HAP-1 (cell line): ENCODE results near the gene GFOD2.

Experiments used
- DNase-seq, 2 experiments: peaks; one replicate each; pipeline ENCODE4 v3.0.0-alpha.2; 2016 to 2020; ENCODE audit warnings: low spot score in 2 of 2
- H3K27me3 ChIP-seq: fragments of 250-450 bp; sonication (Bioruptor Pico); 2 replicates; pipeline ENCODE4 v1.5.1; 2020; ENCODE audit warnings: low read depth, mild to moderate bottlenecking, moderate library complexity
- H3K36me3 ChIP-seq: fragments of 250-450 bp; sonication (Bioruptor Pico); replicated peaks from 2 replicates; pipeline ENCODE4 v1.5.1; 2020; ENCODE audit warnings: mild to moderate bottlenecking
- H3K4me1 ChIP-seq: fragments of 250-450 bp; sonication (Bioruptor Pico); 2 replicates; pipeline ENCODE4 v1.5.1; 2020; ENCODE audit warnings: mild to moderate bottlenecking
- H3K4me3 ChIP-seq: fragments of 250-450 bp; sonication (Bioruptor Pico); 2 replicates; pipeline ENCODE4 v1.5.1; 2020; ENCODE audit warnings: mild to moderate bottlenecking, moderate library complexity
- H3K9me3 ChIP-seq: fragments of 250-450 bp; sonication (Bioruptor Pico); 2 replicates; pipeline ENCODE4 v1.5.1; 2020; ENCODE audit warnings: mild to moderate bottlenecking, moderate library complexity
- in situ Hi-C: fragments of 300-500 bp; cut with MboI; formaldehyde crosslinking; loops from 3 replicates; pipeline ENCODE4 v1.14.3; 2020; ENCODE audit warnings: low sequenced_read_pairs, inconsistent platforms, mixed read lengths

Gene GFOD2

GRCh38 chr16:67749436-67750078 lies 30.4 kb upstream of the GFOD2 start:
- Histone ChIP-seq H3K9me3 (no peaks in the 10 kb centered on the region), H3K4me1 (no peaks in the 10 kb centered on the region), H3K27me3 (no peaks in the 10 kb centered on the region), H3K4me3 (no peak overlapping the region), H3K36me3 (no peaks in the 10 kb centered on the region)
- no peak for DNase-seq
- in situ Hi-C loops, result no loop called here

- no peak for DNase-seq
- in situ Hi-C loops, result no loop called here
- Histone ChIP-seq H3K27me3 (no peaks in the 10 kb centered on the region), H3K36me3 (no peaks in the 10 kb centered on the region), H3K4me1 (no peaks in the 10 kb centered on the region), H3K9me3 (no peaks in the 10 kb centered on the region), H3K4me3 (no peak overlapping the region)
These were observed 29.7 kb upstream of the GFOD2 start for GRCh38 chr16:67748834-67749233.

- H3K27me3 ChIP-seq, result no peaks in the 10 kb centered on the region
- DNase-seq, result no peak
- in situ Hi-C loops, result no loop called here
- no peaks in the 10 kb centered on the region for H3K36me3 ChIP-seq
- H3K4me1 ChIP-seq, result no peaks in the 10 kb centered on the region
- H3K4me3 ChIP-seq, result no peak overlapping the region
- no peaks in the 10 kb centered on the region for H3K9me3 ChIP-seq
These were observed 27.7 kb upstream of the GFOD2 start for GRCh38 chr16:67746846-67747245.

- H3K4me3 ChIP-seq, result no peak overlapping the region
- H3K4me1 ChIP-seq, result no peaks in the 10 kb centered on the region
- in situ Hi-C loops, result no loop called here
- DNase-seq, result no peak
- H3K36me3 ChIP-seq, result no peaks in the 10 kb centered on the region
- H3K27me3 ChIP-seq, result no peaks in the 10 kb centered on the region
- H3K9me3 ChIP-seq, result no peaks in the 10 kb centered on the region
These were observed 22.0 kb upstream of the GFOD2 start for GRCh38 chr16:67741118-67741517.

- H3K27me3 ChIP-seq, result no peaks in the 10 kb centered on the region
- H3K4me3 ChIP-seq, result no peak overlapping the region
- no peaks in the 10 kb centered on the region for H3K9me3 ChIP-seq
- no peak for DNase-seq
- no peaks in the 10 kb centered on the region for H3K4me1 ChIP-seq
- in situ Hi-C loops, result no loop called here
- H3K36me3 ChIP-seq, result no peaks in the 10 kb centered on the region
These were observed 21.3 kb upstream of the GFOD2 start for GRCh38 chr16:67740391-67740790.

GRCh38 chr16:67736858-67737257 lies 17.7 kb upstream of the GFOD2 start:
- Histone ChIP-seq H3K27me3 (no peaks in the 10 kb centered on the region), H3K36me3 (no peaks in the 10 kb centered on the region), H3K9me3 (no peaks in the 10 kb centered on the region), H3K4me1 (no peaks in the 10 kb centered on the region), H3K4me3 (no peak overlapping the region)
- DNase-seq, result no peak
- in situ Hi-C loops, result no loop called here

- H3K9me3 ChIP-seq, result no peaks in the 10 kb centered on the region
- in situ Hi-C loops, result no loop called here
- H3K4me3 ChIP-seq, result no peak overlapping the region
- no peaks in the 10 kb centered on the region for H3K27me3 ChIP-seq
- H3K36me3 ChIP-seq, result no peaks in the 10 kb centered on the region
- H3K4me1 ChIP-seq, result no peaks in the 10 kb centered on the region
- DNase-seq, result no peak
These were observed 15.7 kb upstream of the GFOD2 start for GRCh38 chr16:67734731-67735201.

- in situ Hi-C loops, result no loop called here
- no peaks in the 10 kb centered on the region for H3K27me3 ChIP-seq
These were observed 14.8 kb upstream of the GFOD2 start for GRCh38 chr16:67733734-67734470.

GRCh38 chr16:67731753-67732095 lies 12.6 kb upstream of the GFOD2 start:
- Histone ChIP-seq H3K27me3 (no peaks in the 10 kb centered on the region), H3K4me3 (no peak overlapping the region), H3K36me3 (peaks cover 5% of the 10 kb centered on the region; the same call in 1 of the 2 replicates), H3K4me1 (no peaks in the 10 kb centered on the region), H3K9me3 (no peaks in the 10 kb centered on the region)
- in situ Hi-C loops, result no loop called here
- no peak for DNase-seq

More at GRCh38 chr16:67733734-67734470, 14.8 kb upstream of the GFOD2 start:
- Histone ChIP-seq H3K36me3 (0 out of 2 replicates have a peak, but pooled peaks cover 1% of the 10 kb centered on the region), H3K4me1 (no peaks in the 10 kb centered on the region), H3K4me3 (no peak overlapping the region), H3K9me3 (no peaks in the 10 kb centered on the region)
- DNase-seq, result no peak

GRCh38 chr16:67731071-67731752 lies 12.1 kb upstream of the GFOD2 start:
- H3K27me3 ChIP-seq, result no peaks in the 10 kb centered on the region
- H3K4me3 ChIP-seq, result no peak overlapping the region
- no peak for DNase-seq
- H3K36me3 ChIP-seq, result peaks cover 5% of the 10 kb centered on the region; the same call in 1 of the 2 replicates
- H3K4me1 ChIP-seq, result no peaks in the 10 kb centered on the region
- H3K9me3 ChIP-seq, result no peaks in the 10 kb centered on the region
- in situ Hi-C loops, result no loop called here

GRCh38 chr16:67730326-67730725 lies 11.2 kb upstream of the GFOD2 start:
- H3K27me3 ChIP-seq, result no peaks in the 10 kb centered on the region
- H3K36me3 ChIP-seq, result peaks cover 5% of the 10 kb centered on the region; the same call in 1 of the 2 replicates
- DNase-seq, result no peak
- no peak overlapping the region for H3K4me3 ChIP-seq
- H3K9me3 ChIP-seq, result no peaks in the 10 kb centered on the region
- no peaks in the 10 kb centered on the region for H3K4me1 ChIP-seq
- in situ Hi-C loops, result no loop called here

GRCh38 chr16:67729636-67730248 lies 10.6 kb upstream of the GFOD2 start:
- Histone ChIP-seq H3K36me3 (peaks cover 5% of the 10 kb centered on the region; the same call in 1 of the 2 replicates), H3K9me3 (no peaks in the 10 kb centered on the region), H3K4me1 (no peaks in the 10 kb centered on the region), H3K27me3 (no peaks in the 10 kb centered on the region), H3K4me3 (no peak overlapping the region)
- no peak for DNase-seq
- in situ Hi-C loops, result no loop called here

- Histone ChIP-seq H3K4me3 (no peak overlapping the region), H3K4me1 (no peaks in the 10 kb centered on the region), H3K27me3 (no peaks in the 10 kb centered on the region), H3K36me3 (peaks cover 5% of the 10 kb centered on the region; the same call in 1 of the 2 replicates), H3K9me3 (no peaks in the 10 kb centered on the region)
- DNase-seq, result no peak
- in situ Hi-C loops, result no loop called here
These were observed 8.7 kb upstream of the GFOD2 start for GRCh38 chr16:67727521-67728485.
